Liver (tissue), 9 donors: ENCODE data around the gene SMYD3. TPM values are rescaled to one million over a fixed set of nuclear protein-coding genes. Genes with fewer than 3 reads are reported as not detected.
A peak's percentile ranks its signal among the peaks of the same experiment; 100 is the strongest.

Experiments used
- DNase-seq: peaks from one replicate; pipeline ENCODE4 v3.0.0-alpha.2; 2017; ENCODE audit warnings: low spot score
- H3K27ac ChIP-seq, 2 donors: one replicate each; pipeline ENCODE4 v1.7.0; 2013; ENCODE audit warnings: inconsistent platforms in 2 of 2, low read length in 2 of 2, control low read depth in 1 of 2, low read depth in 1 of 2, mild to moderate bottlenecking in 1 of 2
- H3K27me3 ChIP-seq, 4 donors: one replicate each; pipeline versions ENCODE4 v1.6.1 to v1.7.0; 2013; ENCODE audit warnings: low read length in 3 of 4, inconsistent platforms in 1 of 4, mild to moderate bottlenecking in 1 of 4, moderate library complexity in 1 of 4; ENCODE audit not compliant: control insufficient read depth in 4 of 4, insufficient read depth in 4 of 4
- H3K36me3 ChIP-seq, 4 donors: one replicate each; pipeline versions ENCODE4 v1.6.1 to v1.7.0; 2013; ENCODE audit warnings: low read length in 3 of 4, mild to moderate bottlenecking in 3 of 4, low read depth in 1 of 4, moderate library complexity in 1 of 4; ENCODE audit not compliant: control insufficient read depth in 4 of 4, insufficient read depth in 3 of 4
- H3K4me1 ChIP-seq, 4 donors: one replicate each; pipeline versions ENCODE4 v1.6.1 to v1.7.0; 2013; ENCODE audit warnings: low read length in 3 of 4, mild to moderate bottlenecking in 3 of 4, moderate library complexity in 1 of 4; ENCODE audit not compliant: control insufficient read depth in 4 of 4, insufficient read depth in 4 of 4
- H3K4me3 ChIP-seq, 3 donors: one replicate each; pipeline versions ENCODE4 v1.6.1 to v1.7.0; 2013; ENCODE audit warnings: low read length in 3 of 3, control low read depth in 1 of 3, low read depth in 1 of 3, mild to moderate bottlenecking in 1 of 3
- H3K9ac ChIP-seq, 2 donors: one replicate each; pipeline ENCODE4 v1.7.0; 2013; ENCODE audit warnings: low read length in 2 of 2, mild to moderate bottlenecking in 2 of 2, moderate library complexity in 2 of 2, control low read depth in 1 of 2, low read depth in 1 of 2
- H3K9me3 ChIP-seq, 4 donors: one replicate each; pipeline versions ENCODE4 v1.6.1 to v1.7.0; 2013; ENCODE audit warnings: low read length in 3 of 4; ENCODE audit not compliant: control insufficient read depth in 4 of 4
- ATF3 ChIP-seq: IDR thresholded peaks from 2 replicates; pipeline ENCODE4 v1.6.1; 2016; ENCODE audit warnings: antibody characterized with exemption
- FOXA1 ChIP-seq: IDR thresholded peaks from 2 replicates; pipeline ENCODE4 v1.6.1; 2016; ENCODE audit warnings: antibody characterized with exemption
- FOXA2 ChIP-seq: IDR thresholded peaks from 2 replicates; pipeline ENCODE4 v1.6.1; 2016; ENCODE audit warnings: antibody characterized with exemption
- HNF4A ChIP-seq, 2 donors: conservative IDR thresholded peaks; 2 replicates each; pipeline ENCODE4 v1.6.1; 2016; ENCODE audit warnings: antibody characterized with exemption in 2 of 2, mild to moderate bottlenecking in 2 of 2
- JUND ChIP-seq, 2 donors: IDR thresholded peaks; 2 replicates each; pipeline ENCODE4 v1.6.1; 2016; ENCODE audit warnings: antibody characterized with exemption in 2 of 2
- RAD21 ChIP-seq, 2 donors: IDR thresholded peaks; 2 replicates each; pipeline ENCODE4 v1.6.1; 2016; ENCODE audit warnings: antibody characterized with exemption in 2 of 2, mild to moderate bottlenecking in 2 of 2
- REST ChIP-seq: IDR thresholded peaks from 2 replicates; pipeline ENCODE4 v1.6.1; 2016; ENCODE audit warnings: antibody characterized with exemption, mild to moderate bottlenecking
- RXRA ChIP-seq, 2 donors: IDR thresholded peaks; 2 replicates each; pipeline ENCODE4 v1.6.1; 2017 to 2018; ENCODE audit warnings: antibody characterized with exemption in 2 of 2, mild to moderate bottlenecking in 1 of 2
- SP1 ChIP-seq: IDR thresholded peaks from 2 replicates; pipeline ENCODE4 v1.6.1; 2018; ENCODE audit warnings: antibody characterized with exemption, mild to moderate bottlenecking
- YY1 ChIP-seq: IDR thresholded peaks from 2 replicates; pipeline ENCODE4 v1.6.1; 2016; ENCODE audit warnings: antibody characterized with exemption, mild to moderate bottlenecking
- ZBTB33 ChIP-seq: IDR thresholded peaks from 2 replicates; pipeline ENCODE4 v1.6.1; 2016; ENCODE audit warnings: antibody characterized with exemption
- WGBS: extraction: QIAGEN DNeasy Blood & Tissue Kit; methylation state at CpG from one replicate; pipeline ENCODE4 v1.1.7; 2013; 5-methylcytosine and 5-hydroxymethylcytosine counted together
- polyA plus RNA-seq, 2 donors: library from polyadenylated mRNA; stranded (reverse) in 1 of 2; unstranded in 1 of 2; fragments of 200-250 nt in 1 of 2; fragments of >200 nt in 1 of 2; fragmentation: Nextera tagmentation in 1 of 2; extraction: Ambion mirVana in 1 of 2; gene quantifications; one replicate each; pipeline versions ENCODE4 v1.2.1 to v1.2.3, GENCODE V29; 2013 to 2015
- total RNA-seq, 2 donors: library from RNA; depleted of rRNA; stranded (reverse); fragments of >200 nt; gene quantifications; one replicate each; pipeline ENCODE4 v1.2.3, GENCODE V29; 2014
- donor health status: healthy.
- donor health status: healthy.
- donor health status: healthy.
- donor health status: healthy.
- donor health status: healthy.

The SMYD3 gene
- total and polyA plus RNA-seq, 4 donors = 3.1 to 9.1 (median 8.0) TPM

- Histone ChIP-seq H3K4me3 (no peak overlapping the region), H3K4me1 (no peaks in the 10 kb centered on the region), H3K36me3 (no peaks in the 10 kb centered on the region), H3K9me3 (no peaks in the 10 kb centered on the region), H3K27ac (no peak overlapping the region), H3K27me3 (no peaks in the 10 kb centered on the region), H3K9ac (no peak overlapping the region)
- TF ChIP-seq JUND (IDR thresholded peaks at IDR 0.05) (no peak), YY1 (no peak), REST (no peak), ZBTB33 (no peak), ATF3 (no peak), FOXA2 (no peak), FOXA1 (no peak), SP1 (no peak), HNF4A (conservative IDR thresholded peaks at IDR 0.05) (no peak)
- DNase-seq = no peak
- 98% methylated on average over 10 of the region's 10 CpGs for WGBS
These were observed 679.8 kb downstream of the SMYD3 start for GRCh38 chr1:245827301-245827700.

- Histone ChIP-seq H3K9ac (no peak overlapping the region), H3K36me3 (no peaks in the 10 kb centered on the region), H3K9me3 (no peaks in the 10 kb centered on the region), H3K4me1 (no peaks in the 10 kb centered on the region), H3K4me3 (no peak overlapping the region), H3K27ac (no peak overlapping the region), H3K27me3 (no peaks in the 10 kb centered on the region)
- DNase-seq = no peak
- WGBS = 80% methylated on average over 13 of the region's 13 CpGs
- peak; percentile 65 to 72 for TF ChIP-seq RAD21 (IDR thresholded peaks at IDR 0.05)
- TF ChIP-seq RXRA (IDR thresholded peaks at IDR 0.05) = no peak
These were observed 681.8 kb downstream of the SMYD3 start for GRCh38 chr1:245825128-245825901.
